ENCODE measurements around the gene FSD1. TPM values are rescaled to one million over a fixed set of nuclear protein-coding genes. Genes with fewer than 3 reads are reported as not detected.

Gene FSD1
- total RNA-seq, 4 donors from 2014 or later = 0.18 to 0.61 TPM; not detected in 2

GRCh38 chr19:4360641-4361151 is 56.3 kb downstream of the FSD1 start:
- Histone ChIP-seq H3K4me3 (no peak overlapping the region), H3K9me3 (no peaks in the 10 kb centered on the region), H3K27me3 (no peaks in the 10 kb centered on the region), H3K36me3 (peaks cover 39 to 100% (median 48%) of the 10 kb centered on the region in 3 donors), H3K4me1 (peaks cover 0 to 35% (median 8%) of the 10 kb centered on the region in 3 donors), H3K27ac (peak overlapping the region; percentile 8 to 71 (median 40))
- intact Hi-C loops (cut with DNase I) = no loop called here
- WGBS, 2 donors = 73% methylated on average over 4 of the region's 12 CpGs; no CpG with 5 or more reads in 1 of the 2 donors
- TF ChIP-seq CTCF (IDR thresholded peaks at IDR 0.05) (no peak), POLR2A (IDR thresholded peaks at IDR 0.05) (no peak)
- no peak for DNase-seq

DNA sequence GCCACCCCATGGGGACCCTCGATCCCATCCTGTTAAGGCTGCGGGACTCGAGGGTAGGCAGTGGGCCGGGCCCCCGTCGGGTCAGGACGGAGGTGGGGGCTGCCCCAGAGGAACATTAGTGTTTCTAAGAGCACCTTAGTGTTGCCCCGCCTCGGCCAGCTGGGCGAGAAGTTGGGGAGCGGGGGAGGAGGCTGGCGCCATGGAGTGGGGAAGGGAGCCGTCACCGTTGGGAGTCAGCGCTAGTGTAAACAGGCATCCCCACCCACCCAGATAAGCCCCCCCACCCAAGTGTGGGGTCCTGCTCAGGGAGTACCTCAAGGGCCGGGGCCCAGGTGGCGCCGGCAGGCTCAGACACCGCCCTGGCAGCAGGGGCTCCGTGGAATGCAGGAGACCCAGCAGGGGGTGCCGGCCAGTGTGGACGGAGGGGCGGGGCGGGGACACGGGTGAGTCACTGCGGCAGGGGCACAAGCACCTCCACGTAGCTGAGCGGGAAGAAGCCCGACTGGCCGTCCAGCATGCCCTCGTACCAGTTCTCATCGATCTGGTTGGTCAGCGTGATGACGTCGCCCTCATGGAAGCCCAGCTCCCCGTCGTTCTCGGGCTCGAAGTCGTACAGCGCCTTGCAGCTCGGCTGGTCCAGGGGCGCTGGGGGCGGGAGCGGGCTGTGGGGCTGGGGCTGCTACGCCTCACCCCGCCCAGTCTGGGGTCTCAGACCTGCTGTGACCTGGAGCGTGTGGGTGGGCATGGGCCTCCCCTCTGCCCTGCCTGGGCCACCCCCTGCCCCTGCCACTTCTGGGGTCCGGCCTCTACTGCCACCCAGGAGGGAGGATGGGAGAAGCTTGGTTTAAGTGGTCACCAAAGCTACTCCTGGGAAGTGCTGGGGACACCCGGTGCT is 57.0 kb downstream of the FSD1 start:
- TF ChIP-seq POLR2A (IDR thresholded peaks at IDR 0.05) (no peak), CTCF (IDR thresholded peaks at IDR 0.05) (no peak)
- Histone ChIP-seq H3K27ac (peak overlapping the region; percentile 8 to 71 (median 40)), H3K36me3 (peaks cover 46 to 100% (median 53%) of the 10 kb centered on the region in 3 donors), H3K9me3 (no peaks in the 10 kb centered on the region), H3K4me3 (no peak overlapping the region), H3K4me1 (peaks cover 0 to 35% (median 8%) of the 10 kb centered on the region in 3 donors), H3K27me3 (no peaks in the 10 kb centered on the region)
- intact Hi-C loops (cut with DNase I) = no loop called here
- WGBS, 2 donors = 85 to 93% methylated on average over 13 to 20 of the region's 50 CpGs
- no peak for DNase-seq

DNA sequence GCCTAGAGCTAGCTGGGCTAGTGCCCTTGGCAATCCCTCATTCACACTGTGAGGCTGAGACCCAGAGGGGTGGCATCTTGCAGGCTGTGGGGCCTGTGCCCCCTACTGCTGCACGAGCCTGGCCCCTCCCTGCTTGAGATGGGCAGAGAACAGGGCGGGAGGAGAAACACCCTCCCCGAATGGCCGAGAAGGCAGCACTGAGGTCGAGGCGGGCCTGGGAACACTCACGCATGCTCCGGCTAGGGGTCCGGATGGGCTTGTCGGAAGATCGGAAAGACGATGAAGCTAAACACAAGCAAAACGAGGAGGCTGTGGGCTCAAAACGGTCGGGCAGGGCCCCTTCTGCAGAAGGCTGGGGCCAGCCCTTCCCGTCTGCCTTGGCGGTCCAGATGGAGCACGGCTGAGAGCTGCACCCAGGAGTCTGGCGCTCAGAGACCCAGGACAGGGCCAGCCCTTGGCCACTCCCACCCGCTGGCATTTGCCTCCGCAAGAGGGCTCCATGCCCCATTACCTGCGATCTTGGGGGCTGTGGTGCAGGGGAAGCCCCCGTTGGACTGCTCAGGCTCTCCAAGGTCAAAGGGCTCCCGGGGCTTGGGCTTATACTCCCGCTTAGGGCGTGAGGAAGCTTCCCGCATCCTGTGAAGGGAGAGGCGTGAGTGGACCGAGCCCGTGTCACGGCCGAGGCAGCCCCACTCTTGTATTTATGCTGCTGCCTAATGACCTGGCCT is 57.9 kb downstream of the FSD1 start:
- DNase-seq = no peak
- WGBS, 2 donors = 79 to 87% methylated on average over 12 to 14 of the region's 32 CpGs
- H3K4me3 ChIP-seq = no peak overlapping the region
- no peaks in the 10 kb centered on the region for H3K27me3 ChIP-seq
- peaks cover 50 to 100% (median 53%) of the 10 kb centered on the region in 3 donors for H3K36me3 ChIP-seq
- intact Hi-C loops (cut with DNase I) = no loop called here
- no peaks in the 10 kb centered on the region for H3K9me3 ChIP-seq
- TF ChIP-seq POLR2A (IDR thresholded peaks at IDR 0.05) (no peak), CTCF (IDR thresholded peaks at IDR 0.05) (no peak)
- peaks cover 0 to 38% (median 8%) of the 10 kb centered on the region in 3 donors for H3K4me1 ChIP-seq
- H3K27ac ChIP-seq = no peak overlapping the region

GRCh38 chr19:4362831-4363545 is 58.6 kb downstream of the FSD1 start:
- intact Hi-C loops (cut with DNase I) = no loop called here
- Histone ChIP-seq H3K36me3 (peaks cover 53 to 100% (median 53%) of the 10 kb centered on the region in 3 donors), H3K27me3 (no peaks in the 10 kb centered on the region), H3K4me3 (no peak overlapping the region), H3K27ac (peak overlapping the region in 1 of 4 donors; percentile 9), H3K9me3 (no peaks in the 10 kb centered on the region), H3K4me1 (peaks cover 1 to 45% (median 10%) of the 10 kb centered on the region in 3 donors)
- 40 to 100% methylated on average over 1 of the region's 22 CpGs for WGBS, 2 donors
- TF ChIP-seq CTCF (IDR thresholded peaks at IDR 0.05) = peak in 2 of 6 experiments; percentile 16 to 30
- no peak for TF ChIP-seq POLR2A (IDR thresholded peaks at IDR 0.05)
- DNase-seq = no peak
